Neural crest cell (in vitro differentiated cells): Measurements from ENCODE around the gene DNAAF1. TPM values are rescaled to one million over a fixed set of nuclear protein-coding genes. Genes with fewer than 3 reads are reported as not detected.
A peak's percentile ranks its signal among the peaks of the same experiment; 100 is the strongest.

Source experiments
- DNase-seq: peaks from one replicate; pipeline ENCODE4 v3.0.0; 2021; ENCODE audit warnings: low read depth, mixed read lengths, low spot score
- H3K27ac Mint-ChIP-seq: one replicate; pipeline ENCODE4 v1.8.0; 2021; ENCODE audit warnings: mild to moderate bottlenecking, mixed read lengths; ENCODE audit not compliant: unreplicated experiment
- H3K27me3 Mint-ChIP-seq: 2 replicates; pipeline ENCODE4 v1.8.0; 2021; ENCODE audit warnings: low read depth, mild to moderate bottlenecking, mixed read lengths
- H3K36me3 Mint-ChIP-seq: 2 replicates; pipeline ENCODE4 v1.8.0; 2021; ENCODE audit warnings: low read depth, mild to moderate bottlenecking, mixed read lengths
- H3K4me1 Mint-ChIP-seq: 2 replicates; pipeline ENCODE4 v1.8.0; 2021; ENCODE audit warnings: mixed read lengths
- H3K4me3 Mint-ChIP-seq: one replicate; pipeline ENCODE4 v1.8.0; 2021; ENCODE audit warnings: mild to moderate bottlenecking, mixed read lengths
- H3K9me3 Mint-ChIP-seq: 2 replicates; pipeline ENCODE4 v1.8.0; 2021; ENCODE audit warnings: mixed read lengths
- total RNA-seq: library from RNA; stranded (reverse); gene quantifications from 2 replicates; pipeline ENCODE4 v1.2.1, GENCODE V29; 2021
- TF ChIP-seq, protein P1 (sequence below): fragments of 200-600 bp; sonication (generic); conservative IDR thresholded peaks from 2 replicates; pipeline ENCODE4 v1.5.0; 2021; ENCODE audit warnings: antibody characterized with exemption, mild to moderate bottlenecking

Gene DNAAF1
- total RNA-seq, 1 donor from 2014 or later: 0.35 TPM

- no peaks in the 10 kb centered on the region for H3K9me3 Mint-ChIP-seq
- H3K4me1 Mint-ChIP-seq: peaks cover 26% of the 10 kb centered on the region
- no peak for DNase-seq
- TF ChIP-seq, protein P1, sequence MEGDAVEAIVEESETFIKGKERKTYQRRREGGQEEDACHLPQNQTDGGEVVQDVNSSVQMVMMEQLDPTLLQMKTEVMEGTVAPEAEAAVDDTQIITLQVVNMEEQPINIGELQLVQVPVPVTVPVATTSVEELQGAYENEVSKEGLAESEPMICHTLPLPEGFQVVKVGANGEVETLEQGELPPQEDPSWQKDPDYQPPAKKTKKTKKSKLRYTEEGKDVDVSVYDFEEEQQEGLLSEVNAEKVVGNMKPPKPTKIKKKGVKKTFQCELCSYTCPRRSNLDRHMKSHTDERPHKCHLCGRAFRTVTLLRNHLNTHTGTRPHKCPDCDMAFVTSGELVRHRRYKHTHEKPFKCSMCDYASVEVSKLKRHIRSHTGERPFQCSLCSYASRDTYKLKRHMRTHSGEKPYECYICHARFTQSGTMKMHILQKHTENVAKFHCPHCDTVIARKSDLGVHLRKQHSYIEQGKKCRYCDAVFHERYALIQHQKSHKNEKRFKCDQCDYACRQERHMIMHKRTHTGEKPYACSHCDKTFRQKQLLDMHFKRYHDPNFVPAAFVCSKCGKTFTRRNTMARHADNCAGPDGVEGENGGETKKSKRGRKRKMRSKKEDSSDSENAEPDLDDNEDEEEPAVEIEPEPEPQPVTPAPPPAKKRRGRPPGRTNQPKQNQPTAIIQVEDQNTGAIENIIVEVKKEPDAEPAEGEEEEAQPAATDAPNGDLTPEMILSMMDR: no peak
- peaks cover 6% of the 10 kb centered on the region for H3K36me3 Mint-ChIP-seq
- H3K4me3 Mint-ChIP-seq: no peak overlapping the region
- no peaks in the 10 kb centered on the region for H3K27me3 Mint-ChIP-seq
- H3K27ac Mint-ChIP-seq: no peak overlapping the region
These were observed 12.4 kb upstream of the DNAAF1 start for GRCh38 chr16:84132527-84133285.

GRCh38 chr16:84136331-84137125 lies 8.6 kb upstream of the DNAAF1 start:
- no peak overlapping the region for H3K27ac Mint-ChIP-seq
- peaks cover 52% of the 10 kb centered on the region for H3K4me1 Mint-ChIP-seq
- H3K9me3 Mint-ChIP-seq: no peaks in the 10 kb centered on the region
- peak overlapping the region; percentile 28 for H3K4me3 Mint-ChIP-seq
- TF ChIP-seq, protein P1: no peak
- no peaks in the 10 kb centered on the region for H3K27me3 Mint-ChIP-seq
- DNase-seq: no peak
- no peaks in the 10 kb centered on the region for H3K36me3 Mint-ChIP-seq

- H3K9me3 Mint-ChIP-seq: no peaks in the 10 kb centered on the region
- H3K4me1 Mint-ChIP-seq: peaks cover 58% of the 10 kb centered on the region
- H3K27me3 Mint-ChIP-seq: no peaks in the 10 kb centered on the region
- DNase-seq: no peak
- TF ChIP-seq, protein P1: no peak
- no peaks in the 10 kb centered on the region for H3K36me3 Mint-ChIP-seq
- H3K4me3 Mint-ChIP-seq: no peak overlapping the region
- H3K27ac Mint-ChIP-seq: peak overlapping the region; percentile 77
These were observed 7.8 kb upstream of the DNAAF1 start for GRCh38 chr16:84137287-84137686.

DNA sequence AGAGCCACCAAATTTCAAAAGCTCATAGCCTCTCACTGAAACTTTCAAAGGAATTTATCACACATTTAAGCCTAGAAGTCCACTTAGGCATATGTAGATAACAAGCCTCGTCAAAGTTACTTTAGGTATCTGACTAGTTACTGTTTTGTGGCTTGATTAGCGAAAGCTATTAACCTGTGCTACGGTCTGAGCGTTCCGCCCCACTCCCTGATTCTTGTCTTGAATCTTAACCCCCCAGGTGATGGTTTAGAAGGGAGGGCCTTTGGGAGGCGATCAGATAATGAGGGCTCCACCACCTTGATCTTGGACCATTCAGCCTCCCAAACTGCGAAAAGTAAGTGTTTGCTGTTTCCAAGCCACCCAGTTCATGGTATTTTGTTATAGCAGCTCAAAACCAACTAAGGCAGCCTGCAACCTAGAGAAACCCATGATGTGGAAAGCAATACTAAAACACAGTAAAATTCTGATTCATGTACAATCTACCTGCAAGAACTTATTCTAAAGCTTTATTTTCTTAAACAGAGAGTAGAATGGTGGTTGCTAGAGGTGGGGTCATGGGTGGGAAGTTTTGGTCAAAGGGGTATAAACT lies 7.2 kb upstream of the DNAAF1 start:
- Mint-ChIP-seq H3K4me1 (peaks cover 54% of the 10 kb centered on the region), H3K27me3 (no peaks in the 10 kb centered on the region), H3K36me3 (peaks cover under 1% of the 10 kb centered on the region), H3K27ac (no peak overlapping the region), H3K9me3 (no peaks in the 10 kb centered on the region), H3K4me3 (no peak overlapping the region)
- no peak for DNase-seq
- TF ChIP-seq, protein P1: no peak

DNA sequence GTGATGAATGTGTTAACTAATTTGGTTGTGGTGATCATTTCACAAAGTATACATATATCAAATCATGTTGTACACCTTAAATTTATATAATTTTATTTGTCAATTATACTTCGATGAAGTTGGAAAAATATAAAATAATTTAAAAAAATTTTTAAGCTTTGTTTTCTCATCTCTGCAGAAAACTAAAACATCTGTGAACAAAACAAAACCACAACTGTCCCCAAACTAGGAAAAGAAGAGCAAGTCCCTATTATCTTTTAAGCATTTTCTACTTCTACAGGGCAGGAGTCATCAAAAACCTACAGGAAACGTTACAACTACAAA lies 6.6 kb upstream of the DNAAF1 start:
- H3K9me3 Mint-ChIP-seq: no peaks in the 10 kb centered on the region
- TF ChIP-seq, protein P1: no peak
- no peaks in the 10 kb centered on the region for H3K27me3 Mint-ChIP-seq
- H3K27ac Mint-ChIP-seq: no peak overlapping the region
- DNase-seq: no peak
- H3K36me3 Mint-ChIP-seq: peaks cover 4% of the 10 kb centered on the region
- no peak overlapping the region for H3K4me3 Mint-ChIP-seq
- H3K4me1 Mint-ChIP-seq: peaks cover 59% of the 10 kb centered on the region
